SHP77 (cell line): ENCODE data around the gene C6orf136.

Experiments used
- DNase-seq, 2 experiments: peaks; one replicate each; lab custom pipeline; 2025; lab: John Stamatoyannopoulos, UW

The C6orf136 gene

DNA sequence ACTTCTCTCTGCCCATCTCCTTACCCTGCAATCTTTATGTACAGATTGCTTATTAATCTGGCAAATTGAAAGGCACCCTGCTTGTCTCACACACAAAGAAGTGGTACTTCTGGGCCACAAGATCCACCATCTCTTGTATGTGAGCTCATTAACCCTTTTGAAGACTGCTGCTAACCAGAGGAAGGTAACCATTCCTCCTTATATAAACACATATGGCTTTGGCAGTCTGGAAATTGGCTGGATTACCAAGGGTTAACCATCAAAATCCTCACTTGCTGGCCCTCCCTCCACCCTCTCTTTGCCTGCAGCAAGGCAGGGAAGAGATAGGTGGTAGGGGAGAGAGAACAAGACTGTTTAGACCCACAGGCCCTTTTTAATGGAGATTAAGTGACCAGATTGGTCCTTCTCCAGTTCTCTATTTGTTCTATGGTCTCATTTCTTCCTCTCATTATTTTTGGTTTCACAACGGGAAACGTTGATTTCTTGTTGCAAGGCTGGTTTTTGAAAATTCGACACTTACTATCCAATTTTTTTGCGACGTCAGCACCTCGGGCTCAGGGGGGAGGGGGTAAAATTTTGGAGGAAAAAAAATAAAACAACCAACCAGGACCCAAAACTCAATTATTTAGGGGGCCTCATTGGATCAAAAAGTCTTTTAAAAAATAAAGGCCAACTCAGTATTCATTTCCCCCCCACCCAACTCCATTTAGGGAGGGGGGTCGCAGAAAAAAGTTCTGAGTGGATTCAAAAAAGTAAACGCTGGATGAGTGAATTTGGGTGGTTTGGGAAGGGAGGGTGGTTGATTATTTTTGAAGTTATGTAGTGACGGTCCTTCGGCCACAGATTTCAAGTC lies 30.7 kb upstream of the C6orf136 start:
- no peak for DNase-seq

DNA sequence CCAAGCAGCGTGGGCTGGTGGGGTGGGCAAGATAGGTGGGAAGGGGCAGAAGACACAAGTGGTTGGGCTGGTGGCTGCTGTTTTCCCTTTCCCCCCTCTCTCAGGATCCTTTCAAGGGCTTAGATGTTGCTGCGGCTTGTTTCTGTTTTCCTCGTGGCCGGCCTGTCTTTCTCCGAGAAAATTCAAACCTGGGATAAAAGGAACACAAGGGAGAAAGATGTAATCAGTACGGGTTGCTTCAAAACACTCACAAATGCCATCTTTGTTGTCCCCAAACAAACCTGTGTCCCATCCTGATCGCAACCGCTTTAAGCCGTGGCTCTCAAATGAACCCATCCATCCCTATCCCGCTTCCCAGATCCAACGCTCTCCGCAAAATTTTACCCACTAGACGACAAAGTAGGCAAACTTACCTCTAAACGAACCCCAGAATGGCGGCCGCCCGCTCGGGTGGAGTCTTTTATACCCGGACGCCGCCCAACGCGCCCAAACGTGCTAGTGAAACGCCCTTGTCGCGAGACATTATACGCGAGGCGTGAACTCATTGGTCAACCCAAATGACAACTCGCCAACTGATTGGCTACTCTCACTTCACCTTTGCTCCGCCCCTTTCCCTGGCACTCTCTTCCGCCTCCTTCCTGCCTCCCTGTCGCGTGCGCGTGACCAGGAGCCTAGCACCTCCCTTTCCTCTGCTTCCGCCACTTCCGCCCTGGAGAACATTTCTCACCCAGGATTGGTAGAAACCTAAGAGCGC lies 29.9 kb upstream of the C6orf136 start, which contains the start of gene PPP1R10:
PPP1R10 (minus strand) TSS at position 433 of the 754 bp plus-strand sequence. CDS start 7,299 bp downstream, outside the sequence.
- peak; percentile 98 to 99 for DNase-seq

GRCh38 chr6:30617565-30618269 lies 29.2 kb upstream of the C6orf136 start, which contains the start of gene MRPS18B:
MRPS18B (plus strand) TSS chr6:30617840; CDS start chr6:30617866, 26 bp downstream.
- DNase-seq = peak; percentile 93 to 95

GRCh38 chr6:30618270-30618797 lies 28.6 kb upstream of the C6orf136 start:
- DNase-seq = no peak

GRCh38 chr6:30619561-30619960 lies 27.4 kb upstream of the C6orf136 start:
- no peak for DNase-seq

DNA sequence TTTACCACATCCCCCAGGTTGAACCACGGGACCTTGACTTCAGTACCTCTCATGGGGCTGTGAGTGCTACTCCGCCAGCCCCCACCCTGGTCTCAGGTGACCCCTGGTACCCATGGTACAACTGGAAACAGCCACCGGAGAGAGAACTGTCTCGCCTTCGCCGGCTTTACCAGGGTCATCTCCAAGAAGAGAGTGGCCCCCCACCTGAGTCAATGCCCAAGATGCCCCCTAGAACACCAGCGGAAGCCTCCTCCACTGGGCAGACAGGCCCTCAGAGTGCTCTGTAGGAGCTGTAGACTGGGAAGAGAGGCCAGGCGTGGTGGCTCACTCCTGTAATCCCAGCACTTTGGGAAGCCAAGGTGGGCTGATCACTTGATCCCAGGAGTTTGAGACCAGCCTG lies 21.4 kb upstream of the C6orf136 start:
- no peak for DNase-seq

DNA sequence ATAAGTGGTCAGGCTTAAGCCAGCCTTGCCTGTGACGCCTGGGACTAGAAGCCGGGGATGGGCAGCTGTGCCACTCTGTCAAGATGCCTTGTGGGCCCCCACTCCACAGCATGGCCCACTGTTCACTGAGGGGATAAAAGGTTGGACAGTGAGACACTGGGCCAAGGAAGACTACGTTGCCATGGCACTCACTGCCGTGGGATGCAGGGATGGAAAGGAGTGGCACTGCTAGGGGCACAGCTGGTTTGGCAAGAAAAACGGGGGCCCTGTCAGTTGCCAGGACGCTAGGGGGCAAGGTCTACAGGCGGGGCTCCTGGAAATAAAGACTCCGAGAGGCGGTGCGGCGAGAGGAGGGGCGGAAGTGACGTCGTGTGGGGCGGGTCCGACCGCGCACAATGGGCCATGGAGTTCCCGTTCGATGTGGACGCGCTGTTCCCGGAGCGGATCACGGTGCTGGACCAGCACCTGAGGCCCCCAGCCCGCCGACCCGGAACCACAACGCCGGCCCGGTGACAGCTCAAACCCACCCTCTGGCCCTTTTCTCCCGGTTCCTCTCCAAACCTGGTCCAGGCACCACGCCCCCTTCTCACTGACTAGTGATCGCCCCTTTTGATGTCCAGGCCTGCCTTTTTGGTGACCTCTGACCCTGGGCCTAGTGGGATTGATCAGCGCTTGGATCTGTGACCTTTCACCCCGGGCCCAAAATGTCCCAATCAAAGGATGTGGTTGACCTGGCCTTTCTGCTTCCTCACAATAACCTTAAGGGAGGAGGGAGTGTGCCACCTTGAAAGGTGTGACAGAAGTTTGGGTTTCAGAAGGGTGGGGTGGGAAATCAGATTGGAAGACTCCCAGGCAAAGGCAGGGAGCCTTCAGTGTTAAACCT lies 20.2 kb upstream of the C6orf136 start, which contains the start of gene ATAT1:
ATAT1 (plus strand) TSS at position 391 of the 883 bp plus-strand sequence.
- DNase-seq = peak; percentile 64 to 82

GRCh38 chr6:30635834-30636233 lies 11.1 kb upstream of the C6orf136 start:
- no peak for DNase-seq

DNA sequence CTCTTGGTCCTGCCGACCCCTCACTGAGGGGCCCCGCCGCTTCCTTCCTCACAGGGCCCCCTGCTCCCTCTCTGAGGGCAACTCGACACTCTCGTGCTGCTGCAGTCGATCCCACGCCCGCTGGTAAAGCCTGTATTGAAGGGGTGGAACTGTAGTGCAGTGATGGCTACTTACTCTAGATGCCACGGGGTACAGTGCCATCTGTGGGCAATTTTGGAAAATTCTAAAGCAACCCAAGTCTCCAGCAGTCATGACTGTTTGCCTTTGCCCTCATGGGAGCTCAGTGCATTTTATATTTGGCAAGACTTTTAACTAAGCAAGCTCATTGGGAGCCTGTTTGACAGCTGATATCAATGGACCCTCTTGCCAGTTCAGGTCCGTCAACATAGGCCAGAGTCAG lies 6.5 kb upstream of the C6orf136 start:
- DNase-seq = no peak

GRCh38 chr6:30641048-30641447 lies 5.9 kb upstream of the C6orf136 start:
- DNase-seq = no peak

GRCh38 chr6:30643656-30644055 lies 3.3 kb upstream of the C6orf136 start:
- no peak for DNase-seq

GRCh38 chr6:30644769-30645168 lies 2.2 kb upstream of the C6orf136 start:
- DNase-seq = no peak

DNA sequence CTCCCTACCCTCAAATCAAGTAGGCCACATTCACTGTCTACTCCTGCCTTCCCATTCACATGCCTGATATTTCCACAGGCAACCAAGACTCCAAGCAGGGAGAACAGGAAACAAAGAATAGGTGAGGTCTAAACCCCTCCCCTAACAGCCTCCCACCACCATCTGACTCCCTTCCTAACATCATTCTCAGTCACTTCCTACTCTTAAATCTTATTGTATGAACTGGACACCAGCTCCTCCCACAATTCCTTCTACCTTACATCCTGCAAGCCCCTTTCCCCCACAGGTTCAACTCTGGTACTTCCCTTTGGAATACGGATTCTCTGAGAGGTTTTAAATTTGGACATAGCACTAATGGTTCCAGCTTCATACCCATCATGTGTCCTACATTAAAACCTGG lies 944 bp upstream of the C6orf136 start:
- DNase-seq = no peak

GRCh38 chr6:30647242-30648116 lies 546 bp downstream of the C6orf136 start:
- DNase-seq = peak; percentile 57 to 88

- no peak for DNase-seq
Measured at GRCh38 chr6:30651143-30651542, 4.2 kb downstream of the C6orf136 start.

GRCh38 chr6:30654798-30655742 lies 8.1 kb downstream of the C6orf136 start:
- DNase-seq = no peak

DNA sequence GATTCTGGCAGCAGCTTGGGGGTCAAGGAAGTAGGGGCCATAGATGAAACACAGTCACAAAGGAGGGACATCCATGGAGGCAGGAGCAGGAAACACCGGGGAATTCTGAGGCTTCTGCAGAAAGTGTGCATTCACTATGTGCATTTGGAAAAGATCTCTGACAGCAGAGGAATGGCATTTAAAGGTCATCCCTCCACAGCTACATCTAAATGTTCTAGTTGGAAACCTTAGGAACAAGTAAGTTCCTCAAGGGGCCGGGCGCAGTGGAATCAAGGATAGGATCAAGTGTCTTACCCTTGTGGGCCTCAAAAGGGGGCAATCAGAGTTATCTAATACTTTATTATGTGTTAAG lies 8.8 kb downstream of the C6orf136 start:
- DNase-seq = no peak

GRCh38 chr6:30656513-30656912 lies 9.6 kb downstream of the C6orf136 start:
- DNase-seq = no peak

DNA sequence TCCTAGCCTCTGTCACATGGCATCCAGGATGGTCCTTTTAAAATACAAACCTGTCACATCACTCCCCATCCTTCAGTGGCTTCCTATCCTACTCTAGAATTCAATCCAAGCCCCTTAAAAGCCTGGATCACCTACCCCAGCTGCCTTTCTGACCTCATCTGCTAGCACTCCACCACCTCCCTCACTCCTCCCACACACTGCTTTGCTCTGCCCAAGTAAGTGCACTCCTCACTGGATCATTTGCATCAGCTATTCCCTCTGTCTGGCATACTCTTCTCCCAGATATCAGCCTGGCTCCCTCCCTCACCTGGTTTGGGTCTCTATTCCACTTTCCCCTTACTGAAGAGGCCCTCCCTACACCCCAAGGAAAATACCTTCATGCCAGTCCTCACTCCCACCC lies 10.5 kb downstream of the C6orf136 start:
- no peak for DNase-seq
